ENCODE data around the gene UCKL1.

UCKL1 gene

DNA sequence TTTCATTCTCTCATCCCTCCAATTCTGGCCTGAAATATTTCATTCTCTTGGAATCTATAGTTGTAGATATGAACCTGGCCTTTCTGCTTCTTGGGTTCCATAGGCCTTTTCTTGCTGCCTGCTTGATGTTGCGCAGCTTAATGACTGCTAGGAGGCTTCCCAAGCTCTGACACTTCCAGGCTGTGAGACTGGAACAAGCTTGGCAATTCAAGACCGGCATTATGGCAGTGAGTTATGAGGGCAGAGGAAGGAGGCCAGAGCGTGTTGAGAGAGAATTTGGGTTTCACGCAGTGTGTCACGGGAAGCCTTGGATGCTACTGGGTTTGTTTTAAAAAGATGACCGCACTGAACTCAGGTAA, 62.2 kb downstream of the UCKL1 start:
- Histone ChIP-seq H3K4me3 (ENCODE audit: low read length) (peak overlapping the region; percentile 77), H3K4me2 (ENCODE audit: low read length) (peak overlapping the region; percentile 89; the same call in 1 of the 2 replicates), H3K9me3 (ENCODE audit: control insufficient read depth, insufficient read depth, low read length) (no peaks in the 10 kb centered on the region), H3F3A (ENCODE audit: control insufficient read depth, insufficient read depth) (peaks cover 14% of the 10 kb centered on the region), H3K27me3 (ENCODE audit: control insufficient read depth, low read length) (no peaks in the 10 kb centered on the region), H3K36me3 (ENCODE audit: control insufficient read depth, low read length) (peaks cover 37% of the 10 kb centered on the region), H3K4me1 (ENCODE audit: control insufficient read depth, low read length) (peaks cover 25% of the 10 kb centered on the region), H3K27ac (ENCODE audit: low read depth, low read length) (no peak overlapping the region), H3K79me2 (ENCODE audit: control insufficient read depth, low read length) (peaks cover 36% of the 10 kb centered on the region), H4K20me1 (ENCODE audit: control insufficient read depth, insufficient read depth, low read depth, low read length) (peaks cover 20% of the 10 kb centered on the region), H3K9me2 (replicated peaks; ENCODE audit: control insufficient read depth, low read length) (no peaks in the 10 kb centered on the region)
- TF ChIP-seq EZH2phosphoT487 (IDR thresholded peaks at IDR 0.05; ENCODE audit: borderline replicate concordance, low read length), result no peak

DNA sequence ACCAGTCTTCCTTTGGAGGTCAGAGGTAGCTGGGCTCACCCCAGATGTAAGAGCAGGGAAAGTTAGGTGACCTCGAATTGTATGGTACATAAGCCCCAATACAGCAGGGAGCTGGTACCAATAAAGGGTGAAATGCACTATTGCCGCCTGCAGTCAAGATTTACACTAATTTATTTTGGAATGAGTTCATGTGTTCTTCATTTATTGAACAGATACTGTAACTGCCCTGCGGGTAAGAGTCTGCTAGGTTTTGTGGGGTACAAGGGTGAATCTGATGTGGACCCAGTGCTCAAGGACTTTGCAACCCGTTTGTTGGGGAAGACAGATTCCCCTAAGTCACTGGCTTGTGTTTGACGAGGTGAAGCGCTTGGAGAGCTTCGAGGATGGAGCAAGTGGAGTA, 63.8 kb downstream of the UCKL1 start:
- Histone ChIP-seq H3K9me3 (ENCODE audit: control insufficient read depth, insufficient read depth, low read length) (no peaks in the 10 kb centered on the region), H3K4me2 (ENCODE audit: low read length) (no peak overlapping the region), H4K20me1 (ENCODE audit: control insufficient read depth, insufficient read depth, low read depth, low read length) (peaks cover 11% of the 10 kb centered on the region)

DNA sequence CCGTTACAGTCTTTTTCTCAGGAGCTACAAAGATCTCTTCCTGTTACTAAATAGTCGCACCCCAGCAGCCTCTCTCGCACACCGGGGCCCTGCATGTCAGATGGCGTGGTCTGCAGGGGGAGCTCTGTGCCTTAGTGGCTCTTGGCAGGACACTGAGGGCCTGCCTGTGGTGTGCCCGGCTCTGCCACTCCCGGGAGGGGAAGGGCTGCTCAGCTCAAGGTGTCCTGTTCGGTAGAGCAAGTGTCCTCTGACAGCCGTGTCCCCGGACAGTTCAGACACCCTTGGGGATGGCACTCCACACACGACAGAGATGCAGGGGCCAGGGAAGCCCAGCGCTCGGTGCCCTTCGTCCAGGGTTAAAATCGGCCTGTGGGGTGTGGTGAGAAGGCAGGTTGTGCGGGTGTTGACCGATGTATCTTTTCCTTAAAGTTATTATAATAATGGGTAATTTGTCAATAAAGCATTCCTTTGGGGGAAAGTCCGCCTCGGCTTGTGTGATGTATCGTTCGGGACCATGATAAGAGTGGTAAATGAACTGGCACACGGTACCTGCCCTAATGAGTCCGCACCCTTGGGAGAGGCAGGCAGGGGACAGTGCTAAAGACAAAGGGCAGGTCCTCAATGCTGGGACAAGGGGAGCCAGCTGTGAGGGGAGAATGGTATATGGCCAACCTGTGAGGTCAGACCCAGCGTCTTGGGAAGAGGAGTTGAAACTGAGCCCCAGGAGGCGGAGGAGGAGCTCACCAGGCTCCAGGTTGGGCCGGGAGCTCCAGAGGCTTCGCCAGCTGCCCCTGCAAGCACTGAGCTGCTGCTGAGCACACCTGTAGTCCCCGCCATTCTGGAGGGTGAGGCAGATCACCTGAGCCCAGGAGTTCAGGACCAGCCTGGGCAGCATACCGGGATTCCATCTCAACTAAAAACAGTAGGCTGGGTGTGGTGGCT, 64.9 kb downstream of the UCKL1 start:
- Histone ChIP-seq H3K36me3 (ENCODE audit: control insufficient read depth, low read length) (peaks cover 32% of the 10 kb centered on the region), H3K4me1 (ENCODE audit: control insufficient read depth, low read length) (peaks cover 12% of the 10 kb centered on the region), H4K20me1 (ENCODE audit: control insufficient read depth, insufficient read depth, low read depth, low read length) (peaks cover 5% of the 10 kb centered on the region), H3K27ac (ENCODE audit: low read depth, low read length) (no peak overlapping the region), H3K27me3 (ENCODE audit: control insufficient read depth, low read length) (no peaks in the 10 kb centered on the region), H3K9me3 (ENCODE audit: control insufficient read depth, insufficient read depth, low read length) (no peaks in the 10 kb centered on the region), H3K79me2 (ENCODE audit: control insufficient read depth, low read length) (peaks cover 10% of the 10 kb centered on the region), H3K9me2 (replicated peaks; ENCODE audit: control insufficient read depth, low read length) (no peaks in the 10 kb centered on the region), H3K4me3 (ENCODE audit: low read length) (no peak overlapping the region), H3K4me2 (ENCODE audit: low read length) (no peak overlapping the region), H3F3A (ENCODE audit: control insufficient read depth, insufficient read depth) (peaks cover 14% of the 10 kb centered on the region)
- TF ChIP-seq EZH2phosphoT487 (IDR thresholded peaks at IDR 0.05; ENCODE audit: borderline replicate concordance, low read length), result no peak

More for the DNA sequence above, 63.8 kb downstream of the UCKL1 start:
- TF ChIP-seq EZH2phosphoT487 (IDR thresholded peaks at IDR 0.05; ENCODE audit: borderline replicate concordance, low read length), result no peak
- TF ChIP-seq, protein P1, sequence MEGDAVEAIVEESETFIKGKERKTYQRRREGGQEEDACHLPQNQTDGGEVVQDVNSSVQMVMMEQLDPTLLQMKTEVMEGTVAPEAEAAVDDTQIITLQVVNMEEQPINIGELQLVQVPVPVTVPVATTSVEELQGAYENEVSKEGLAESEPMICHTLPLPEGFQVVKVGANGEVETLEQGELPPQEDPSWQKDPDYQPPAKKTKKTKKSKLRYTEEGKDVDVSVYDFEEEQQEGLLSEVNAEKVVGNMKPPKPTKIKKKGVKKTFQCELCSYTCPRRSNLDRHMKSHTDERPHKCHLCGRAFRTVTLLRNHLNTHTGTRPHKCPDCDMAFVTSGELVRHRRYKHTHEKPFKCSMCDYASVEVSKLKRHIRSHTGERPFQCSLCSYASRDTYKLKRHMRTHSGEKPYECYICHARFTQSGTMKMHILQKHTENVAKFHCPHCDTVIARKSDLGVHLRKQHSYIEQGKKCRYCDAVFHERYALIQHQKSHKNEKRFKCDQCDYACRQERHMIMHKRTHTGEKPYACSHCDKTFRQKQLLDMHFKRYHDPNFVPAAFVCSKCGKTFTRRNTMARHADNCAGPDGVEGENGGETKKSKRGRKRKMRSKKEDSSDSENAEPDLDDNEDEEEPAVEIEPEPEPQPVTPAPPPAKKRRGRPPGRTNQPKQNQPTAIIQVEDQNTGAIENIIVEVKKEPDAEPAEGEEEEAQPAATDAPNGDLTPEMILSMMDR (IDR thresholded peaks at IDR 0.05; ENCODE audit: low read depth, low read length, poor library complexity, severe bottlenecking), result no peak
- Histone ChIP-seq H3K4me3 (ENCODE audit: low read length) (no peak overlapping the region), H3K27ac (ENCODE audit: low read depth, low read length) (no peak overlapping the region), H3F3A (ENCODE audit: control insufficient read depth, insufficient read depth) (peaks cover 14% of the 10 kb centered on the region), H3K79me2 (ENCODE audit: control insufficient read depth, low read length) (peaks cover 20% of the 10 kb centered on the region), H3K27me3 (ENCODE audit: control insufficient read depth, low read length) (no peaks in the 10 kb centered on the region), H3K9me2 (replicated peaks; ENCODE audit: control insufficient read depth, low read length) (no peaks in the 10 kb centered on the region), H3K36me3 (ENCODE audit: control insufficient read depth, low read length) (peaks cover 33% of the 10 kb centered on the region), H3K4me1 (ENCODE audit: control insufficient read depth, low read length) (peaks cover 19% of the 10 kb centered on the region)

DNA sequence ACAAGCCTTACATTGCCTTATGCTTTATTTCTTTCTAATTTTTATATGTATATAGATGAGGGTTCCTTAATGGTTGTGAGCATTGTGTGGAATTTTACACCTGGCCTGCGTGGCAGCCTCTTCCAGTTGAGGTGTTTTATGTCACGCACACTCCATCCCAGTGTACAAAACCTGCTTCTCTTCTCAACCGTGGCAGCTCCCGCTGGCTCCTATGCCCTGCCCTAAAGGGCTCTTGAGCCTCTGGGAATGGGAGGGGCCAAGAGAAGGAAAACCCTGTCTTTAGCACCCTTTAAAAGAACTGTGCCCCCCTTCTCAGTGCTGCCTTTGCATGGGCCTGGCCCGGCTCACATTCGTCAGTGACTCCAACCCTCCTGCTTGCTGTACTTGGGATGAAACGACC, 65.6 kb downstream of the UCKL1 start:
- TF ChIP-seq, protein P1 (IDR thresholded peaks at IDR 0.05; ENCODE audit: low read depth, low read length, poor library complexity, severe bottlenecking), result no peak
- no peak for TF ChIP-seq EZH2phosphoT487 (IDR thresholded peaks at IDR 0.05; ENCODE audit: borderline replicate concordance, low read length)
- Histone ChIP-seq H3K4me2 (ENCODE audit: low read length) (no peak overlapping the region), H3K36me3 (ENCODE audit: control insufficient read depth, low read length) (peaks cover 33% of the 10 kb centered on the region; the same call in 1 of the 2 replicates), H3K79me2 (ENCODE audit: control insufficient read depth, low read length) (peaks cover 3% of the 10 kb centered on the region), H3K27me3 (ENCODE audit: control insufficient read depth, low read length) (no peaks in the 10 kb centered on the region), H3K9me3 (ENCODE audit: control insufficient read depth, insufficient read depth, low read length) (no peaks in the 10 kb centered on the region), H4K20me1 (ENCODE audit: control insufficient read depth, insufficient read depth, low read depth, low read length) (0 out of 2 replicates have a peak, but pooled peaks cover 3% of the 10 kb centered on the region), H3K27ac (ENCODE audit: low read depth, low read length) (no peak overlapping the region), H3K4me1 (ENCODE audit: control insufficient read depth, low read length) (peaks cover 7% of the 10 kb centered on the region), H3K9me2 (replicated peaks; ENCODE audit: control insufficient read depth, low read length) (no peaks in the 10 kb centered on the region), H3K4me3 (ENCODE audit: low read length) (no peak overlapping the region), H3F3A (ENCODE audit: control insufficient read depth, insufficient read depth) (peaks cover 9% of the 10 kb centered on the region)

Data from DOHH2 (cell line).